Measurements from ENCODE around the gene KDELR3.

Gene KDELR3

GRCh38 chr22:38487946-38488345 is 20.1 kb downstream of the KDELR3 start:
- in situ Hi-C loops (cut with MboI; ENCODE audit: low sequenced_read_pairs, unreplicated experiment) = no loop called here
- DNase-seq (ENCODE audit: low spot score) = no peak
- no peak for TF ChIP-seq CTCF (IDR thresholded peaks at IDR 0.05; ENCODE audit: borderline replicate concordance, control extremely low read depth, extremely low read depth, insufficient read depth, missing control alignments)

GRCh38 chr22:38489142-38489541 is 21.2 kb downstream of the KDELR3 start:
- DNase-seq (ENCODE audit: low spot score) = no peak
- in situ Hi-C loops (cut with MboI; ENCODE audit: low sequenced_read_pairs, unreplicated experiment) = no loop called here
- TF ChIP-seq CTCF (IDR thresholded peaks at IDR 0.05; ENCODE audit: borderline replicate concordance, control extremely low read depth, extremely low read depth, insufficient read depth, missing control alignments) = no peak

DNA sequence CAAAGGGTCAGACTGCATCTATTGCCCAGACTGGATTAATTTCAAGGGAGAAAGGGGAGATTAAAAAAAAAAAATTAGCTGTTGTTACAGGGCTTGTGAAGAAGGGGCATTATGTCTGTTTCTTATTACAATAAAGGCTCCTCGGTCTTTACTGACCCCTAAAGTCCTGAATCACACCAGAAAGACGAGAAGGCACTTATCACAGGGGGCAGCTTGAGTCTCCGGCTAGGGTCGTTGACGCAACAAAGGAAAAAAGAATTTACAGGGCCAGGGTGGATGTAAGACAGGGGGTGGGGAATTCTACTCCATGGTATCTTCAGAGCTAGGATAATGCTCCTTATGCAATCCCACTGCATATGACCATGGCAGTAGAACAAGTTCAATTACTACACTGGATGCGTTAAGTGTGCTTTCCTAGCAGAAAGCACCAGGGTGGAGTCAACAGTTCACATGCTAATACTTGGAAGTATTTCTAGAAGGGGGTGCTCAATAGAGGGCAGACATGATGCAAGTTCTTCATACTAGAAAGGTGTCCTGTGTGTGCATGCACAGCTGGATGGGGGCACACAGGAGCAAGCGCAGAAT is 21.8 kb downstream of the KDELR3 start:
- no peak for TF ChIP-seq CTCF (IDR thresholded peaks at IDR 0.05; ENCODE audit: borderline replicate concordance, control extremely low read depth, extremely low read depth, insufficient read depth, missing control alignments)
- in situ Hi-C loops (cut with MboI; ENCODE audit: low sequenced_read_pairs, unreplicated experiment) = no loop called here
- no peak for DNase-seq (ENCODE audit: low spot score)

- no peak for TF ChIP-seq CTCF (IDR thresholded peaks at IDR 0.05; ENCODE audit: borderline replicate concordance, control extremely low read depth, extremely low read depth, insufficient read depth, missing control alignments)
- in situ Hi-C loops (cut with MboI; ENCODE audit: low sequenced_read_pairs, unreplicated experiment) = no loop called here
- DNase-seq (ENCODE audit: low spot score) = no peak
Measured at GRCh38 chr22:38490475-38490874, 22.6 kb downstream of the KDELR3 start.

DNA sequence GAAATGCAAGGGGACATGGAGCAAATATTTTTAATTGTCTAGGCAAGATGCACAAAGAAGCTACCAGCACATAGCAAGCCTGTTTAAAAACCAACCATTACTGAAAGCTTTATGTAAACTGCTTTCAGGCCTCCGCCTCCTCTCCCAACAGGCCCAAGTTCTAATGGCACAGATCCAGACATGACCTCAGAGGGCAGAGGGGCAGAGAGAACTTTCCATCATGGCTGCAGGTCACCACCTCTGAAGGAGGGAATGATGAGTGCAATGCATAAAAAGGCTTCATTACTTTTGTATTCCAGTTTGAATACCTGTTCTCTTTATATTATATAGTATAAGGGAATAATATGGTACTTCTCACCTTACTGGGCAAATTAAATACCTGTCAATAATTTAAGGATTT is 23.0 kb downstream of the KDELR3 start:
- DNase-seq (ENCODE audit: low spot score) = no peak
- TF ChIP-seq CTCF (IDR thresholded peaks at IDR 0.05; ENCODE audit: borderline replicate concordance, control extremely low read depth, extremely low read depth, insufficient read depth, missing control alignments) = no peak
- in situ Hi-C loops (cut with MboI; ENCODE audit: low sequenced_read_pairs, unreplicated experiment) = no loop called here

DNA sequence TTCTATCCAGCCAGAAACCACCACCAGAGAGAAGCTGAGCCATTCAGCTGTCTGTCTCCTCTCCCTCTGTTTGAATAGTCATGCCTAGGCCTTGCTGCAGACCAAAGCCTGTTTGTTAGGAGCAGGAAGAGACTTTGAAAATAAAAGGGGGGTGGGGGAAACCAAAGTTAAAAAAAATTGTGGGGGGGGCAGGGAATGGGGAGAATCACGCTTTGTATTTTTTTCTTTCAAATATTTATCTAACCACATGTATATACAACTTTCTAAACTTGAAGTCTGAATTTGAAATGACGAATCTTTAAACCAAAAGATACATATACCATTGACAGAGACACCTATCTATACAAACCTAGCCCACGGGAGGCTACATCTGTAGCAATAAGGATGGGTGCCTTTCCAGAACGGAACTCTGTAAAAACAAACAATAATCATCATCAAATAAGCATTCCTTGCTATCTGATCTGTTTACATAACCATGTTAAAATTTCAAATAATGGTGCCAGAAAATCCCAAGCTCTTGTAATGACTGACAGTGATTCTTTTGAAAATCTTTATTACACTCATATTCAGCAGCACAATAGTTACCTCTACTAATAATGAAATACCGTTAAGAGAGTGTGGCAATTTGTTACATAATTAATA is 23.9 kb downstream of the KDELR3 start:
- no peak for DNase-seq (ENCODE audit: low spot score)
- in situ Hi-C loops (cut with MboI; ENCODE audit: low sequenced_read_pairs, unreplicated experiment) = no loop called here
- TF ChIP-seq CTCF (IDR thresholded peaks at IDR 0.05; ENCODE audit: borderline replicate concordance, control extremely low read depth, extremely low read depth, insufficient read depth, missing control alignments) = no peak

Data from GM13976 (cell line).